Measurements from ENCODE around the gene OCA2.

Gene OCA2

DNA sequence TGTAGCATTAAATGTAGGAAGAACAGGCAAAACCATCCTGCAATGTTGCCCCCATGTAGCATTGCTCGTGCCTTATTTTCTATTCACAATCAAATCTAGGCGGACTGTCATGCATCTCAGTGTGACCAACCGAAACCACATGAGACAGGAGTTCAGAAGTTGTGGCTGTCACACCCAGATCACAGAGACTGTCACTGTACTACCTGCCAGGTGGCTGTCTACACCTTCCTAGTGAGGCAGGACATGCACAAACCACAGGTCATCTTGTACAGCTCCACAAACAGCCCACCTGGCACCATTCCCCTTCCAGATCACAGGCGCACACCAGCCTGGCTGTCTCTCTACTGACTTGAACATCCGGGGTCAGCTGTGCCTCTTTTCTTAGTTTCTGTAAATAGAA is 392.8 kb downstream of the OCA2 start:
- no peak overlapping the region for H3K27ac ChIP-seq
- in situ Hi-C loops (cut with HindIII; ENCODE audit: low pct_ligation_motif_present, low sequenced_read_pairs) = no loop called here
- no peaks in the 10 kb centered on the region for H3K27me3 ChIP-seq (replicated peaks)
- TF ChIP-seq, protein P1, sequence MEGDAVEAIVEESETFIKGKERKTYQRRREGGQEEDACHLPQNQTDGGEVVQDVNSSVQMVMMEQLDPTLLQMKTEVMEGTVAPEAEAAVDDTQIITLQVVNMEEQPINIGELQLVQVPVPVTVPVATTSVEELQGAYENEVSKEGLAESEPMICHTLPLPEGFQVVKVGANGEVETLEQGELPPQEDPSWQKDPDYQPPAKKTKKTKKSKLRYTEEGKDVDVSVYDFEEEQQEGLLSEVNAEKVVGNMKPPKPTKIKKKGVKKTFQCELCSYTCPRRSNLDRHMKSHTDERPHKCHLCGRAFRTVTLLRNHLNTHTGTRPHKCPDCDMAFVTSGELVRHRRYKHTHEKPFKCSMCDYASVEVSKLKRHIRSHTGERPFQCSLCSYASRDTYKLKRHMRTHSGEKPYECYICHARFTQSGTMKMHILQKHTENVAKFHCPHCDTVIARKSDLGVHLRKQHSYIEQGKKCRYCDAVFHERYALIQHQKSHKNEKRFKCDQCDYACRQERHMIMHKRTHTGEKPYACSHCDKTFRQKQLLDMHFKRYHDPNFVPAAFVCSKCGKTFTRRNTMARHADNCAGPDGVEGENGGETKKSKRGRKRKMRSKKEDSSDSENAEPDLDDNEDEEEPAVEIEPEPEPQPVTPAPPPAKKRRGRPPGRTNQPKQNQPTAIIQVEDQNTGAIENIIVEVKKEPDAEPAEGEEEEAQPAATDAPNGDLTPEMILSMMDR (IDR thresholded peaks at IDR 0.05; ENCODE audit: low read depth, low read length, missing control alignments) = no peak
- no peak for DNase-seq
- no peak overlapping the region for H3K4me3 ChIP-seq (ENCODE audit: low read depth, low read length)
- no peaks in the 10 kb centered on the region for H3K36me3 ChIP-seq (replicated peaks)

DNA sequence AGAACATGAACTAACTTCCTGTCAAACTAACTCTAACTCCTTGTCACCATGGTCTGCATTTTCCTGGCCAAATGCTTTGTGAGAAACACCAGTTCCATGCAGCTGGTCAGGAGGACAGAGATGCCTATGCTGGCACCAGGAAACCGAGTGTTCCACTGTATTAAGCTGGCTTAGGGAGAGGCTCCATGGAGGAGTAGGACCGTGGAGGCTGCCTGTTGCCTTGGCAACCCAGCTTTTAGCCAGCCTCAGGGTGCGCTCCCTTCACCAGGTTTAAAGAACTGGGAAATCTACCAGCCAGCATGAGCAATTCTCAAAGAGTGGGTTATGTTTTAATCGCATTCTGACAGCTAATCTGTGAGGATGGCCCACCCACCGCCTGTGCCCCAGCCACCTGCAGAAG is 394.1 kb downstream of the OCA2 start:
- Histone ChIP-seq H3K27ac (no peak overlapping the region), H3K4me3 (ENCODE audit: low read depth, low read length) (no peak overlapping the region), H3K36me3 (replicated peaks) (no peaks in the 10 kb centered on the region), H3K27me3 (replicated peaks) (no peaks in the 10 kb centered on the region)
- TF ChIP-seq, protein P1 (IDR thresholded peaks at IDR 0.05; ENCODE audit: low read depth, low read length, missing control alignments) = no peak
- in situ Hi-C loops (cut with HindIII; ENCODE audit: low pct_ligation_motif_present, low sequenced_read_pairs) = no loop called here
- no peak for DNase-seq
